Measurements from ENCODE around the gene GNA15. TPM values are rescaled to one million over a fixed set of nuclear protein-coding genes. Genes with fewer than 3 reads are reported as not detected.

The GNA15 gene
- total RNA-seq, 1 donor from 2014 or later = not detected

DNA sequence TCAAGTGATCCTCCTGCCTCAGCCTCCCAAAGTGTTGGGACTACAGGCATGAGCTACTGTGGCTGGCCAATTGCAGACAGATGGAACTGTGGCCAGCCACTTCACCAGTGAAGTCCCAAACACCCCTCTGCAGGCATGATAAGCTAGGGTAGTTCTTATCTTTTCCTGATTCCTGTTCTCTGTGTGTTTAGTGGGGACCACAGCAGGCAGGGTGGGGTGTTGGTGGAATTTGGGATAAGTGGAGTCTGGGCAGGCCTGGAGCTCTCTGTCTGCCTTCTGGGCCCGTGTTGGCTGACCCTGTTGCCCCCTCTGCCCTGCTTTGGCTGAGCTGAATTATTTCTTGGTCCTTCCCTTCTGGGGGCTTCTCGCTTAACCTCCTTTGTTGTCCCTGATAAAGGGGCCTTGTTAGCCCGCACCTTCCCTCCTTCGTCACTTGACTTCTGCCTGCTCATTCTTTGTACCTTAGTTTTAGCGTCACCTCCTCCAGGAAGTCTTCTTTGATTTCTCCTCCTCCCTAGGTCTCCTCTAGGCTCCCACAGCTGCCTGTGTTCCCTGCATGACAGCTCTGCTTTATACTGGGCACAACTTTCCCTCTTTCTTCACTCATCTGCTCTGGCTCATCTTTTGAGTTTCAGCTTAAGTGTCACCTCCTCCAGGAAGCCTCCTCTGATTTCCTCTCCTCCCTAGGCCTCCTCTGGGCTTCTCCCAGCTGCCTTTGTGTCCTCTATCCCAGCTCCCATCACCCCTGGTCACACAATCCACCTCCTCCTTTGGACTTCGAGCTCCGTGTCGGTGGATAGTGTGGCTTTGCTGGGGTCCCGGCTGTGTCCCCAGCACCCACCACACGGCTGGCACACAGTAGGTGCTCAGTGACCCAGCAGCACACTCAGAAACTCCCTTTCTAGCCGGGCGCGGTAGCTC, 48.1 kb downstream of the GNA15 start:
- TF ChIP-seq, protein P1, sequence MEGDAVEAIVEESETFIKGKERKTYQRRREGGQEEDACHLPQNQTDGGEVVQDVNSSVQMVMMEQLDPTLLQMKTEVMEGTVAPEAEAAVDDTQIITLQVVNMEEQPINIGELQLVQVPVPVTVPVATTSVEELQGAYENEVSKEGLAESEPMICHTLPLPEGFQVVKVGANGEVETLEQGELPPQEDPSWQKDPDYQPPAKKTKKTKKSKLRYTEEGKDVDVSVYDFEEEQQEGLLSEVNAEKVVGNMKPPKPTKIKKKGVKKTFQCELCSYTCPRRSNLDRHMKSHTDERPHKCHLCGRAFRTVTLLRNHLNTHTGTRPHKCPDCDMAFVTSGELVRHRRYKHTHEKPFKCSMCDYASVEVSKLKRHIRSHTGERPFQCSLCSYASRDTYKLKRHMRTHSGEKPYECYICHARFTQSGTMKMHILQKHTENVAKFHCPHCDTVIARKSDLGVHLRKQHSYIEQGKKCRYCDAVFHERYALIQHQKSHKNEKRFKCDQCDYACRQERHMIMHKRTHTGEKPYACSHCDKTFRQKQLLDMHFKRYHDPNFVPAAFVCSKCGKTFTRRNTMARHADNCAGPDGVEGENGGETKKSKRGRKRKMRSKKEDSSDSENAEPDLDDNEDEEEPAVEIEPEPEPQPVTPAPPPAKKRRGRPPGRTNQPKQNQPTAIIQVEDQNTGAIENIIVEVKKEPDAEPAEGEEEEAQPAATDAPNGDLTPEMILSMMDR (IDR thresholded peaks at IDR 0.05; ENCODE audit: unreplicated experiment) = no peak
- peaks cover 16% of the 10 kb centered on the region for H3K27me3 Mint-ChIP-seq (ENCODE audit: unreplicated experiment)
- peaks cover 13% of the 10 kb centered on the region for H3K4me1 Mint-ChIP-seq (ENCODE audit: unreplicated experiment)
- no peak overlapping the region for H3K27ac Mint-ChIP-seq (ENCODE audit: unreplicated experiment)
- peaks cover 4% of the 10 kb centered on the region for H3K36me3 Mint-ChIP-seq (ENCODE audit: low read depth, unreplicated experiment)
- no peaks in the 10 kb centered on the region for H3K9me3 Mint-ChIP-seq (ENCODE audit: unreplicated experiment)
- H3K4me3 Mint-ChIP-seq (ENCODE audit: unreplicated experiment) = peak overlapping the region; percentile 99
- no peak for DNase-seq (ENCODE audit: low spot score)

DNA sequence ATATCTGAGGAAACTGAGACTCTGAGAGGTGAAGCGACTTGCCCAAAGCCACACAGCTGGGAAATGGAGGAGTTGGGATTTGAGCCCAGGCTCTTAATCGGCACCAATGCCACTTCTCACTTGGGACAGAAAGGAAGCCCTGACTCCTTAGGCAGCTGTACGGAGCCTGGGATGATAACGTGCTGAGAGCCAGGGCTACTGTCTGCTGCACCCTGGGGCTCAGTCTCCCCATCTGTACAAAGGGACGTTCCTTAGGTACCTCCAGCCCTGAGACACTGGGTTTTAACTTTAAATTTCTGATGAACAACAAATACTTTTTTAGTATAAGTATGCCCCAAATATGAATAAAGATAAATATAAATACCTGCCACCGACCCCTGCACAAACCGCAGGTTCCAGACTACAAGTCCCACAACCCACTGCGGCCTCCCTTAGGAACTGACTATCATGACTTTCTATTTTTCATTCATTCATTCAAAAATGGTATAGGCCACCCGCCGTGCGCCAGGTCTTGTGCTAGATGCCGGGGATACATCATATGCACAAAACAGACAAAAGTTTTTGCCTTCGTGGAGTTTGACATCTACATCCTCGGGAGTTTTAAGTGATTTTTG, 49.1 kb downstream of the GNA15 start:
- Mint-ChIP-seq H3K27ac (ENCODE audit: unreplicated experiment) (peak overlapping the region; percentile 100), H3K9me3 (ENCODE audit: unreplicated experiment) (no peaks in the 10 kb centered on the region)
- DNase-seq (ENCODE audit: low spot score) = peak; percentile 57

DNA sequence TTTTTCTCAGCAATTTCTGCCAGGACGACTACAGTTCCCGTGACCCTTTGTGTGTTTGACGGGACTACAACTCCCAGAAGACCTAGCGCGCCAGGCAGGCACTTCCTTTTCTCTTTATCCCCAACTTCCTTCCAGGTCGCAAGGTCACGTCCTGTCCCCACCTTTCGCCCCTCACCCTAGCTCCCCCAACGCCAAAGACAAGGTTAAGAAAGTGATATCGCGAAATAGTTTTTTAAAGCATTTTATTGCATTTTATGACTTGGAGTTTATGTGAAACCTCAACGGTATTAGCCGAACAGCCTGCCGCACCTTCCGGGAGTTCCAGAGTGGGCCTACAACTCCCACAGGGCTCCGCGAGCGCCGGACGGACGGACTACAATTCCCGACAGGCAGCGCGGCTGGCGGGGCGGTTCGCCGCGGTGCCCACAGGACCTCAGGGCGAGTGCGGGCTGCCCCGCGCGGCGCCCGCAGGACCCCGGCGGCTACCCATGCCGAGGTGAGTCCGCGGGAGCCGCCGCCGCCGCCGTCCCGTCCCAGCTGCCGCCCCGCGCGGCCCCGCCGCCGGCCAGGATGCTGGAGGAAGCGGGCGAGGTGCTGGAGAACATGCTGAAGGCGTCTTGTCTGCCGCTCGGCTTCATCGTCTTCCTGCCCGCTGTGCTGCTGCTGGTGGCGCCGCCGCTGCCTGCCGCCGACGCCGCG, 49.8 kb downstream of the GNA15 start, which contains the start of gene NCLN:
Gene NCLN (plus strand): TSS at position 470 of the 699 bp plus-strand sequence. CDS start 101 bp downstream, at position 571.
- H3K27me3 Mint-ChIP-seq (ENCODE audit: unreplicated experiment) = peaks cover 16% of the 10 kb centered on the region
- peaks cover 13% of the 10 kb centered on the region for H3K4me1 Mint-ChIP-seq (ENCODE audit: unreplicated experiment)
- H3K9me3 Mint-ChIP-seq (ENCODE audit: unreplicated experiment) = no peaks in the 10 kb centered on the region
- TF ChIP-seq, protein P1 (IDR thresholded peaks at IDR 0.05; ENCODE audit: unreplicated experiment) = no peak
- H3K36me3 Mint-ChIP-seq (ENCODE audit: low read depth, unreplicated experiment) = peaks cover 4% of the 10 kb centered on the region
- H3K4me3 Mint-ChIP-seq (ENCODE audit: unreplicated experiment) = peak within 1 kb of the TSS; percentile 99
- peak; percentile 96 for DNase-seq (ENCODE audit: low spot score)
- H3K27ac Mint-ChIP-seq (ENCODE audit: unreplicated experiment) = peak within 1 kb of the TSS; percentile 100

More for the DNA sequence above, 49.1 kb downstream of the GNA15 start:
- Mint-ChIP-seq H3K27me3 (ENCODE audit: unreplicated experiment) (peaks cover 16% of the 10 kb centered on the region), H3K36me3 (ENCODE audit: low read depth, unreplicated experiment) (peaks cover 4% of the 10 kb centered on the region), H3K4me1 (ENCODE audit: unreplicated experiment) (peaks cover 13% of the 10 kb centered on the region), H3K4me3 (ENCODE audit: unreplicated experiment) (peak overlapping the region; percentile 99)
- TF ChIP-seq, protein P1 (IDR thresholded peaks at IDR 0.05; ENCODE audit: unreplicated experiment) = no peak

DNA sequence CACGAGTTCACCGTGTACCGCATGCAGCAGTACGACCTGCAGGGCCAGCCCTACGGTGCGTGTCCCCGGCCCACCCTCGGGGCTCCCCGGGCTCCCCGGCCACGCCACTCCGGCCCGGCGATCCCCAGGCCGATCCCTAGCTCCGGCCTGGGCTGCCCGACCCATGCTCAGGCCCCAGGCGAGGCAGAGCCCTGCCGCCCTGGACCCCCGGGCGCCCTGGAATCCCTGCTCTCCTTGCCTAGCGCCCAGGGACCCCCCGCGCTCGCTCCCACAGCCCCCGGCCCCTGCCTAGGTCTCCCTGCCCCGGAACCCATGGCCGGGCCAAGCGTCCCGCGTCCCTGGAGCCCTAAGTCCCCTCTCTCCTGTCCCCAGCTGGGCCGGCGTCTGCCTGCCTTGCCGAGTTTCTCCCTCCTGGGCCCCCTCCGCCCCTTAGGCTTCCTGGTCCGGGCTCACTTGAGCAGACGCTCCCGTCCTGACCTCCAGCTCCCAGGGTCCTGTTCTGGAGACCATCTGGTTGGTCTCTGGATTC, 50.4 kb downstream of the GNA15 start:
- peaks cover 17% of the 10 kb centered on the region for H3K4me1 Mint-ChIP-seq (ENCODE audit: unreplicated experiment)

More for the DNA sequence above, 50.4 kb downstream of the GNA15 start:
- H3K27me3 Mint-ChIP-seq (ENCODE audit: unreplicated experiment) = peaks cover 20% of the 10 kb centered on the region
- peak overlapping the region; percentile 88 for H3K4me3 Mint-ChIP-seq (ENCODE audit: unreplicated experiment)
- no peak for DNase-seq (ENCODE audit: low spot score)
- TF ChIP-seq, protein P1 (IDR thresholded peaks at IDR 0.05; ENCODE audit: unreplicated experiment) = no peak
- H3K36me3 Mint-ChIP-seq (ENCODE audit: low read depth, unreplicated experiment) = peaks cover 8% of the 10 kb centered on the region
- no peaks in the 10 kb centered on the region for H3K9me3 Mint-ChIP-seq (ENCODE audit: unreplicated experiment)
- H3K27ac Mint-ChIP-seq (ENCODE audit: unreplicated experiment) = no peak overlapping the region
